Activated B cell treated with CpG ODN at 0.5 μM for 24 hours (primary cell): ENCODE data around the gene MPDZ. TPM values are rescaled to one million over a fixed set of nuclear protein-coding genes. Genes with fewer than 3 reads are reported as not detected.

Experiments
- ATAC-seq: fragments of 200-7000 bp; cut with Tn5 transposase; one replicate; pipeline ENCODE4 v1.10.0; 2021; ENCODE audit warnings: low read depth, mild to moderate bottlenecking, moderate library complexity
- CTCF ChIA-PET: fragments of 350-600 bp; sonication (Branson Sonifier 250); formaldehyde crosslinking; loops from one replicate; lab custom pipeline; 2021; ENCODE audit warnings: antibody characterized with exemption; lab: Charles Lee
- POLR2A ChIA-PET: fragments of 350-600 bp; sonication (Branson Sonifier 250); formaldehyde crosslinking; loops from one replicate; lab custom pipeline; 2021; ENCODE audit warnings: antibody characterized with exemption; lab: Charles Lee
- DNase-seq: peaks from one replicate; pipeline ENCODE4 v3.0.0; 2022
- H3K27ac Mint-ChIP-seq: one replicate; pipeline ENCODE4 v1.8.0; 2020; ENCODE audit warnings: mixed read lengths
- H3K27me3 Mint-ChIP-seq: one replicate; pipeline ENCODE4 v1.8.0; 2021; ENCODE audit warnings: mixed read lengths
- H3K36me3 Mint-ChIP-seq: one replicate; pipeline ENCODE4 v1.8.0; 2021; ENCODE audit warnings: low read depth, mixed read lengths
- H3K4me1 Mint-ChIP-seq: one replicate; pipeline ENCODE4 v1.8.0; 2021; ENCODE audit warnings: mixed read lengths
- H3K4me3 Mint-ChIP-seq: one replicate; pipeline ENCODE4 v1.8.0; 2020; ENCODE audit warnings: mild to moderate bottlenecking, mixed read lengths
- H3K9me3 Mint-ChIP-seq: one replicate; pipeline ENCODE4 v1.8.0; 2020; ENCODE audit warnings: mixed read lengths
- intact Hi-C: fragments of 100-400 bp; cut with micrococcal nuclease; formaldehyde crosslinking; loops from one replicate; pipeline ENCODE4 v1.15.1; 2024
- total RNA-seq: library from RNA; stranded (reverse); gene quantifications from 2 replicates; pipeline ENCODE4 v1.2.3, GENCODE V29; 2022
- TF ChIP-seq, protein P1 (sequence below): fragments of 200-600 bp; IDR thresholded peaks from one replicate; pipeline ENCODE4 v1.8.0; 2022; ENCODE audit warnings: antibody characterized with exemption, mild to moderate bottlenecking

The MPDZ gene
- total RNA-seq, 1 donor from 2014 or later, result not detected

- no peaks in the 10 kb centered on the region for H3K9me3 Mint-ChIP-seq
- intact Hi-C loops, result no loop called here
- H3K36me3 Mint-ChIP-seq, result no peaks in the 10 kb centered on the region
- TF ChIP-seq, protein P1, sequence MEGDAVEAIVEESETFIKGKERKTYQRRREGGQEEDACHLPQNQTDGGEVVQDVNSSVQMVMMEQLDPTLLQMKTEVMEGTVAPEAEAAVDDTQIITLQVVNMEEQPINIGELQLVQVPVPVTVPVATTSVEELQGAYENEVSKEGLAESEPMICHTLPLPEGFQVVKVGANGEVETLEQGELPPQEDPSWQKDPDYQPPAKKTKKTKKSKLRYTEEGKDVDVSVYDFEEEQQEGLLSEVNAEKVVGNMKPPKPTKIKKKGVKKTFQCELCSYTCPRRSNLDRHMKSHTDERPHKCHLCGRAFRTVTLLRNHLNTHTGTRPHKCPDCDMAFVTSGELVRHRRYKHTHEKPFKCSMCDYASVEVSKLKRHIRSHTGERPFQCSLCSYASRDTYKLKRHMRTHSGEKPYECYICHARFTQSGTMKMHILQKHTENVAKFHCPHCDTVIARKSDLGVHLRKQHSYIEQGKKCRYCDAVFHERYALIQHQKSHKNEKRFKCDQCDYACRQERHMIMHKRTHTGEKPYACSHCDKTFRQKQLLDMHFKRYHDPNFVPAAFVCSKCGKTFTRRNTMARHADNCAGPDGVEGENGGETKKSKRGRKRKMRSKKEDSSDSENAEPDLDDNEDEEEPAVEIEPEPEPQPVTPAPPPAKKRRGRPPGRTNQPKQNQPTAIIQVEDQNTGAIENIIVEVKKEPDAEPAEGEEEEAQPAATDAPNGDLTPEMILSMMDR, result no peak
- H3K4me3 Mint-ChIP-seq, result no peak overlapping the region
- H3K4me1 Mint-ChIP-seq, result no peaks in the 10 kb centered on the region
- no peak for DNase-seq
- H3K27ac Mint-ChIP-seq, result no peak overlapping the region
- POLR2A ChIA-PET, result no interaction called here
- no peaks in the 10 kb centered on the region for H3K27me3 Mint-ChIP-seq
- no peak for ATAC-seq
- CTCF ChIA-PET, result no interaction called here
Observed at GRCh38 chr9:13221741-13222140, 57.8 kb downstream of the MPDZ start.

GRCh38 chr9:13220837-13221236, 58.7 kb downstream of the MPDZ start:
- POLR2A ChIA-PET, result no interaction called here

DNA sequence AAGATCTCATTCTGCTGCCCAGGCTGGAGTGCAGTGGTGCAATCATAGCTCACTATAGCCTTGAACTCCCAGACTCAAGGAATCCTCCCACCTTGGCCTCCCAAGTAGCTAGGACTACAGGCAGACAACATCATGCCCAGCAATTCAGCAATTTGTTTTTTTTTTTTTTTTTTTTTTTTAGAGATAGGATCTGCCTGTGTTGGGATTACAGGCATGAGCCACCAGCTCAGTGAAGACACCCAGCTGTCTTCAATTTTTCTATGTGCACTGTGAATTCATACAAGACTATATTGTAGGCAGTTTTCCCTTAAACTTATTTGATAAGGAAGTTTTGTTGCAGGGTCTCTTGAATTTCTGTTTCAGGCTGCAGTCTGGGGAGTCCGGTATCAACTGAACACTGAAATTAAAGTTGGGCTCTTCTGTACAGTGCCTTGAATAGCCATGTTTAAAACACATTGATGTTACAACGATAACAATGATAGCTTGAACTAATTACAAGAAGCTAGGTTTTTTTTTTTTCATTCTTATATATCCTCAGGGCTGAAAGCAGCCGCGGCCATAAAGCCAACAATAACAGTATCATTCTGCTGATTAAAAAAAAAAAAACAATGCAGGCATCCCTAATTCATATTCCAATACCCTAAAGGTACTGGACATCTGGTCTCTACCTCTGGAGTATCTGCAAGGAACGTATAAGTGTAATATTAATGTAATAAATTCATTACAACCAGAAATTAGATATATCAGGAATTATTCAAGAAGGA, 63.5 kb downstream of the MPDZ start:
- Mint-ChIP-seq H3K27ac (no peak overlapping the region), H3K27me3 (no peaks in the 10 kb centered on the region), H3K9me3 (no peaks in the 10 kb centered on the region), H3K36me3 (no peaks in the 10 kb centered on the region), H3K4me1 (no peaks in the 10 kb centered on the region), H3K4me3 (no peak overlapping the region)
- DNase-seq (no peak), ATAC-seq (no peak)
- TF ChIP-seq, protein P1, result no peak
- ChIA-PET CTCF (no interaction called here), POLR2A (no interaction called here)
- intact Hi-C loops, result no loop called here

More at GRCh38 chr9:13220837-13221236, 58.7 kb downstream of the MPDZ start:
- CTCF ChIA-PET, result no interaction called here
- Mint-ChIP-seq H3K27me3 (no peaks in the 10 kb centered on the region), H3K27ac (no peak overlapping the region), H3K36me3 (no peaks in the 10 kb centered on the region), H3K4me1 (no peaks in the 10 kb centered on the region), H3K9me3 (no peaks in the 10 kb centered on the region), H3K4me3 (no peak overlapping the region)
- intact Hi-C loops, result no loop called here
- ATAC-seq, result no peak
- DNase-seq, result no peak
- TF ChIP-seq, protein P1, result no peak

DNA sequence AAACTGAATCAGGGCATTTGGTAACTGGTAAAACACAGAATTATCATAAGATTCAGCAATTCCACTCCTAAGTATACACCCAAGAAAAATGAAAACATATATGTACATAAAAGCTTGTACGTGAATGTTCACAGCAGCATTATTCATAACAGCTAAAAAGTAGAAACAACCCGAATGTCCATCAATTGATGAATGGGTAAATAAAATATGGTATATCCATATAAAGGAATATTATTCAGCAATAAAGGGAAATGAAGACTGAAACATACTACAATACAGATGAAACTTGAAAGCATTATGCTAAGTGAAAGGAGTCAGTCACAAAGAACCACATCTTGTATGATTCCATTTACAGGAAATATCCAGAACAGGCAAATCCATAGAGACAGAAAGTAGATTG, 65.5 kb downstream of the MPDZ start:
- Mint-ChIP-seq H3K4me3 (no peak overlapping the region), H3K4me1 (no peaks in the 10 kb centered on the region), H3K9me3 (no peaks in the 10 kb centered on the region), H3K27me3 (no peaks in the 10 kb centered on the region), H3K27ac (no peak overlapping the region), H3K36me3 (no peaks in the 10 kb centered on the region)
- intact Hi-C loops, result no loop called here
- DNase-seq (no peak), ATAC-seq (no peak)
- ChIA-PET CTCF (no interaction called here), POLR2A (no interaction called here)
- TF ChIP-seq, protein P1, result no peak

DNA sequence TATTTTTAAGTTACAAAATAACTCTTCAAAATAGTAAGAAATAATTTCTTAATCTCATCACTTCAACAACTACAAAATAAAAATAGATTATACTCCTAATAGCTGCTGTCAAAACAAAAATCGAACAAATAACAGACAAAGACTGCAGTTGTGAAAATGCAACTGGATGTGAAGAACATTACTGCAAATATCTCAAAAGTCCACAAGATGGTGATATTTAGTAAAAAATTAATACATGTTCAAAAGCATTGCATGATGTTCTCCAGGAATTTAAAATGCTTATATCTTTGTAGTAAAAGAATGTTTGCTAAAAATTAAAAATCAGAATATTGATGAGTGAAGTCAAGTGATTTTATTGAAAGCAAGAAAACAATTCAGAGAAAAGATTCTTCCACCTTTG, 66.2 kb downstream of the MPDZ start:
- no peak overlapping the region for H3K4me3 Mint-ChIP-seq
- no peaks in the 10 kb centered on the region for H3K4me1 Mint-ChIP-seq
- TF ChIP-seq, protein P1, result no peak
- H3K36me3 Mint-ChIP-seq, result no peaks in the 10 kb centered on the region
- no peaks in the 10 kb centered on the region for H3K27me3 Mint-ChIP-seq
- ATAC-seq (no peak), DNase-seq (no peak)
- H3K27ac Mint-ChIP-seq, result no peak overlapping the region
- POLR2A ChIA-PET, result no interaction called here
- CTCF ChIA-PET, result no interaction called here
- no peaks in the 10 kb centered on the region for H3K9me3 Mint-ChIP-seq
- intact Hi-C loops, result no loop called here
